A549 treated with GW870086 at 1 μM for 4 hours (cell line): Measurements from ENCODE around the gene IL10RA. TPM values are rescaled to one million over a fixed set of nuclear protein-coding genes. Genes with fewer than 3 reads are reported as not detected.

Experiments
- total RNA-seq: library from RNA; stranded (reverse); fragments of 200-300 nt; extraction: Qiagen RNA extraction; gene quantifications from 5 replicates; pipeline ENCODE4 v1.2.3, GENCODE V29; 2022; ENCODE audit warnings: low read depth

IL10RA gene
- total RNA-seq, result 0.05 to 0.14 TPM (median 0.09 TPM) in 4 of 5 replicates, not detected in the other

DNA sequence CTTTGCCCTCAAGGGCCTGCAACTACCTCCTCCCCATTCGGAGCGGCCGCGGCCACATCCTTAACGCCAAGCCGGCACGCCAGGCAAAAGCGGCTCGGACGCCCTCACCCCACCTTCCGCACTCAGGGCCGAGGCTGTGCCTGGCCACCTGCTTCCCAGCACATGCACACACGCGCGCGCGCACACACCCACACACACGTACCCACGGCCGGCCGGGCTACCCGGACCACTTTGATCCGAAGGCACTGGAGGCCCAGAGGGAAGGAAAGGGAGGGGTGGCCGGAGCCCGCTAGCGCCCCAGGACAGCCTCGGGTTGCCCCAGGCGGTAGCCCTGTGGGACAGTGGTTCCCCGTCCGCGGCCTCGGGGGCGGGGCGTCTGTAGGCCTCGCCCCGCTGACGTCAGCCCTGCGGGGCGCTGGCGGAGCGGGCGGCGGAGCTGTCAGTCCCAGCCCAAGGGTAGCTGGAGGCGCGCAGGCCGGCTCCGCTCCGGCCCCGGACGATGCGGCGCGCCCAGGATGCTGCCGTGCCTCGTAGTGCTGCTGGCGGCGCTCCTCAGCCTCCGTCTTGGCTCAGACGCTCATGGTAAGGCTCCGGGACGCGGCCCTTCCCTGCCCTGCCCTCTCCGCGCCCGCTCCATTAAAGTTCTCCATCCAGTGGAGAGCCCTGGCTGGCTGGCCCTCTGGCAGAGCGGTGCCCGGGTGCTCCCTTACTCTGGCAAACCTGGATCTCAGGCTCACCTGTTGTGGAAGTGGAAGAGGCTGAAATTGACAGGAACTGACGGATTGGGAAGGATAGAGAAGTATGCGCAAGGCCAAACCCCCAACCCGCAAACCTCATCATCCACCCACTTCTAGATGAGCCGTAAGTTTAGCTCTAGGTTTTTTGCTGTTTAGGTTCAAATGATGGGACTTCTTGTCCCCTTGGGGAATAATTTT lies at the start of gene IL10RA:
Gene IL10RA, plus strand, starts transcription at position 442 of the 935 bp plus-strand sequence. Its CDS starts 74 bp downstream, at position 516.

Other genes starting within 250 kb of the IL10RA start
- gene DSCAML1, start 189.2 kb upstream of the IL10RA start, total RNA-seq, result 0.18 to 0.41 TPM (median 0.19 TPM) in 5 replicates
- 14.3 to 21.9 TPM (median 15.8 TPM) in 5 replicates for gene FXYD2, start 161.7 kb upstream of the IL10RA start, total RNA-seq
- gene FXYD6, start 109.7 kb upstream of the IL10RA start, total RNA-seq, result 0.16 to 0.36 TPM (median 0.30 TPM) in 4 of 5 replicates, not detected in the other
- gene TMPRSS13, start 57.0 kb upstream of the IL10RA start, total RNA-seq, result not detected in 5 replicates
- gene TMPRSS4, start 90.7 kb downstream of the IL10RA start, total RNA-seq, result not detected in 5 replicates
- gene SMIM35, start 100.6 kb downstream of the IL10RA start, total RNA-seq, result not detected in 5 replicates
- gene SCN4B, start 166.4 kb downstream of the IL10RA start, total RNA-seq, result 0.02 to 0.11 TPM (median 0.03 TPM) in 3 of 5 replicates, not detected in the others
- not detected in 5 replicates for gene SCN2B, start 190.2 kb downstream of the IL10RA start, total RNA-seq
- gene JAML, start 238.6 kb downstream of the IL10RA start, total RNA-seq, result not detected in 5 replicates